ENCODE results near the gene HES3.

Gene HES3

DNA sequence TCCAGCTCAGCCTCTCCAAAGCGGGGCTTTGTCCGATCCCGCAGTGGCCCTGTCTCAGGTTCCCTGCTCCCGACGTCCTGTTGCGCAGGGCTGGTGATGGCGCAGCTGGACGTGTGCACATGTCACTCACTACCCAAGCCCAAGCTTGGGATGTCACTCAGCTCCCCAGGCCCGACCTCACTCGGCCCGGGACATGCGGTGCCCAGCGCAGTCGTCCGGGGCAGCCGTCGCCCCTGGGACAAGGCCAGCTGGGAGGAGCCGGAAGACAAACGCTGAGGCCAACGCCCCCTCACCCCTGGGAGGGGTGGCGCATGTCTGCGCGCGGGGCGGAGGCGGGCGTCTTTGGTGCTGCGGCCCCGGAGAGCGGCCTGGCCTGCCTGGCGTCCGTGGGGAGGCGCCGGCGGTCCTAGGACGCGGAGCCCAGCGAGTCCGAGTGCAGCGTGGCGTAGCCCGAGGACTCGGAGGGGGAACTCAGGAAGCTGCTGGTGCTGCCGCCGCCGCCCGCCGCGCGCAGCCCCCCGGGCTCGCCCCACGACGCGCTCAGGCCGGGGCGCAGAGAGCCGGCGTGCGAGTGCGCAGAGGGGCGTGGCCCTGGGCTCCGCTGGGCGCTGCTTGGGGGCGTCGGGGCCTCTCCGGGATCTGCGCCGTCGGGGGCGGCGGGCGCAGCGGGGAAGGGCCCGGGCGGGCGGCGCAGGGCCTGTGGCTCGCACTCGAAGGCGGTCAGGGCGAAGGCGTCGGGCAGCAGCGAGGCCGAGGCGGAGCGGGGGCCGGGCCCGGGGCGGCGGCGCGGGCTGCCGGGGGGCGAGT is 5.2 kb downstream of the HES3 start:
- H3K4me3 ChIP-seq (ENCODE audit: insufficient read length, low read depth) = no peak overlapping the region
- H3K9me3 ChIP-seq (ENCODE audit: insufficient read depth, low read length) = no peaks in the 10 kb centered on the region
- H3K4me1 ChIP-seq (ENCODE audit: insufficient read depth, insufficient read length) = no peaks in the 10 kb centered on the region

DNA sequence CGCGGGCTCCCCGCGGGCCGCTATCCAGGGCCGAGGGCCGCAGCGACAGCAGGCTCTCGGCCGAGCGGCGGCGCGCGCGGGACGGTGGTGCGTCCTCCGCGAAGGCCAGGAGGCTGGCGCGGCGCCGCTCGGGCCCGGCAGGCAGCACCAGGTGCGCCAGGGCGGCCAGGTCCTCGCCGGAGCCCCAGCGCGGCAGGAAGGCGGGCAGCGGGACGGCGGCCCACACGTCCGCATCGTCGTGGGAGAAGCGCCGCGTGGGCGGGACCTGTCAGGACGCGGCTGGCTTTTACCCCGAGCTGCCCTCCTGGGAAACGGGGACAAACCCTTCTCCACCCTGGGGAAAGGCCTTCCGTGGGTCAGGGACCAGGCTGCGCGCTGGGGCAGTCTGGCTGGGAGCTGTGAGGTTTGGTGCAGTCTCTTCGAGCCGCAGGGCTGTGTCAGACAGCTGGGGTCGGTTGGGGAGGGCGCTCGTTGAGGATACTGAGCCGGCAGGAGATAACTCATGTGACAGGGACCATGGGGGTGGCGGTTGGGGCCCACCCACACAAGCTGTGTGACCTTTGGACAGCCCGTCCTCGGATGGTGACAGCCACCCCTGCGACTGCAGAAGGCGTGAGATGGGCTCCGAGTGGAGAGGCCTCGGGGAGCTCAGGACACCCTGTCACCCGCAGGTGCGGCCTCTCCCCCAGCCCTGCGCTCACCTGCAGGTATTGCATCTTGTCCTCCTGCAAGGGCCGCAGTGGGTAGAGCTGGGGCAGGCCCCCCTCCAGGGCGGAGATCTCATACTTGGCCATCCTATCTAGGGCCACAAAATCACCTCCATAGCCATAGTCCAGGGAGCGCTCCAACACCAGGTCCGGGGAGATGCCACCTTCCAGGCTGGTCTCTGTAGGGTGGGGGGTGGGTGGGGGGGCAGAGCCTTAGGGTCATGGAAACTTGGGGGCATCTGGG is 6.0 kb downstream of the HES3 start:
- no peaks in the 10 kb centered on the region for H3K9me3 ChIP-seq (ENCODE audit: insufficient read depth, low read length)
- no peak overlapping the region for H3K4me3 ChIP-seq (ENCODE audit: insufficient read length, low read depth)
- peaks cover 56% of the 10 kb centered on the region for H3K27me3 ChIP-seq (ENCODE audit: insufficient read depth, insufficient read length)
- H3K36me3 ChIP-seq (ENCODE audit: insufficient read depth, insufficient read length, low read length) = no peaks in the 10 kb centered on the region
- no peaks in the 10 kb centered on the region for H3K4me1 ChIP-seq (ENCODE audit: insufficient read depth, insufficient read length)
- H3K9ac ChIP-seq (ENCODE audit: insufficient read length, low read depth) = no peak overlapping the region
- DNase-seq (ENCODE audit: low read depth, low spot score) = no peak
- TF ChIP-seq SUZ12 (IDR thresholded peaks at IDR 0.05; ENCODE audit: extremely low read depth, insufficient read depth, insufficient read length) = no peak
- no peak for TF ChIP-seq YY1 (IDR thresholded peaks at IDR 0.05; ENCODE audit: insufficient read depth, insufficient read length)
- TF ChIP-seq ZNF274 (IDR thresholded peaks at IDR 0.05; ENCODE audit: low read depth, low read length) = no peak

More for the DNA sequence above, 5.2 kb downstream of the HES3 start:
- no peak overlapping the region for H3K9ac ChIP-seq (ENCODE audit: insufficient read length, low read depth)
- H3K36me3 ChIP-seq (ENCODE audit: insufficient read depth, insufficient read length, low read length) = no peaks in the 10 kb centered on the region
- TF ChIP-seq YY1 (IDR thresholded peaks at IDR 0.05; ENCODE audit: insufficient read depth, insufficient read length) = no peak
- peaks cover 62% of the 10 kb centered on the region for H3K27me3 ChIP-seq (ENCODE audit: insufficient read depth, insufficient read length)
- no peak for DNase-seq (ENCODE audit: low read depth, low spot score)

- Histone ChIP-seq H3K9me3 (ENCODE audit: insufficient read depth, low read length) (no peaks in the 10 kb centered on the region), H3K36me3 (ENCODE audit: insufficient read depth, insufficient read length, low read length) (no peaks in the 10 kb centered on the region), H3K4me3 (ENCODE audit: insufficient read length, low read depth) (no peak overlapping the region), H3K9ac (ENCODE audit: insufficient read length, low read depth) (no peak overlapping the region), H3K4me1 (ENCODE audit: insufficient read depth, insufficient read length) (no peaks in the 10 kb centered on the region), H3K27me3 (ENCODE audit: insufficient read depth, insufficient read length) (peaks cover 55% of the 10 kb centered on the region)
- no peak for TF ChIP-seq SUZ12 (IDR thresholded peaks at IDR 0.05; ENCODE audit: extremely low read depth, insufficient read depth, insufficient read length)
- no peak for DNase-seq (ENCODE audit: low read depth, low spot score)
These were observed 7.3 kb downstream of the HES3 start for GRCh38 chr1:6251233-6251632.

DNA sequence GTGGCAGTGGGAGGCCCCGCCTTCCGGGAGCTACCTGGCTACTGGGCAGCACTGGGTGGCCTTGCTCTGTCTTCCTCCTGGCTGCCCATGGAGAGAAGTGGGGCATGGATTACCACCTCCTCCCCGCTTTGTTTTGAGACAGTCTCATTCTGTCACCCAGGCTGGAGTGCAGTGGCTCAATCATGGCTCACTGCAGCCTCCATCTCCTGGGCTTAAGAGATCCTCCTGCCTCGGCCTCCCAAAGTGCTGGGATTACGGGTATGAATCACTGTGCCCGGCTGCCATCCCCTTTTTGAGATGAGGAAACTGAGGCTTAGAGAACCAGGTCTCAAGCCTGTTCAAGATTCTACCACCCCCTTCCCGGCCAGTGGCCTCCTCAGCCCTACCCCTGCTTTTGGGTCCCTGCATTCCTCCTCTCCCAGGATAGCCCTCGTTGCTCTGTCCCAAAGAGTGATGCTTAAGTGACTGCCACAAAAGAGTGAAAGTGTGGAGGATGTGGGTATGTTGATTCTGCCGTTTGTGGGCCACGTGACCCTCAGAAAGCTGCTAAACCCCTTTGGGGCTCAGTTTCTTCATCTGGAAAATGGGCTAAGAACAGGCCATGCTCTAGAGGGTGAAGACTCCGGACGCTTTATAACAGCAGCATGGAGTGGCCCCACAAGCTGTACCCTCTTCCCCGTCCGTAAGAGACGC is 7.8 kb downstream of the HES3 start:
- Histone ChIP-seq H3K9ac (ENCODE audit: insufficient read length, low read depth) (no peak overlapping the region), H3K36me3 (ENCODE audit: insufficient read depth, insufficient read length, low read length) (no peaks in the 10 kb centered on the region), H3K27me3 (ENCODE audit: insufficient read depth, insufficient read length) (peaks cover 50% of the 10 kb centered on the region), H3K4me3 (ENCODE audit: insufficient read length, low read depth) (no peak overlapping the region), H3K9me3 (ENCODE audit: insufficient read depth, low read length) (no peaks in the 10 kb centered on the region), H3K4me1 (ENCODE audit: insufficient read depth, insufficient read length) (no peaks in the 10 kb centered on the region)
- TF ChIP-seq YY1 (IDR thresholded peaks at IDR 0.05; ENCODE audit: insufficient read depth, insufficient read length) (no peak), SUZ12 (IDR thresholded peaks at IDR 0.05; ENCODE audit: extremely low read depth, insufficient read depth, insufficient read length) (no peak), ZNF274 (IDR thresholded peaks at IDR 0.05; ENCODE audit: low read depth, low read length) (no peak)
- DNase-seq (ENCODE audit: low read depth, low spot score) = no peak

DNA sequence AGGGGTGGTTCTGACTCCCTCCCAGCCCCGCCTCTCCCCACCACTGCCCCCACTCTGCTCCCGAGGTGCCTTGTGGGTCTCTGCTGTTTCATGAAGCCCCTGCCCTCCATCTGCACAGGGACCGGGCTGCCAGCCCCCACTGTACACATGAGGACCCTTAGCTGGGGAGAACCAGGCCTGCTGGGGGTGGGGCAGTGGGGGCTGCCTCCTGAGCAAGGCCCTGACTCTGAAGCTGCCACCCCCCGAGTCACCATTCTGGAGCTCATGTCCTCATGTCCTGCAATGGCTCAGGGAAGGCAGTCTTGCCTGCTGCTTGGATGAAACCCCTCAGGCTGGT is 8.4 kb downstream of the HES3 start:
- no peak for DNase-seq (ENCODE audit: low read depth, low spot score)
- peaks cover 45% of the 10 kb centered on the region for H3K27me3 ChIP-seq (ENCODE audit: insufficient read depth, insufficient read length)
- TF ChIP-seq ZNF274 (IDR thresholded peaks at IDR 0.05; ENCODE audit: low read depth, low read length) (no peak), SUZ12 (IDR thresholded peaks at IDR 0.05; ENCODE audit: extremely low read depth, insufficient read depth, insufficient read length) (no peak), YY1 (IDR thresholded peaks at IDR 0.05; ENCODE audit: insufficient read depth, insufficient read length) (no peak)
- H3K9me3 ChIP-seq (ENCODE audit: insufficient read depth, low read length) = no peaks in the 10 kb centered on the region
- no peak overlapping the region for H3K9ac ChIP-seq (ENCODE audit: insufficient read length, low read depth)
- no peaks in the 10 kb centered on the region for H3K36me3 ChIP-seq (ENCODE audit: insufficient read depth, insufficient read length, low read length)
- no peak overlapping the region for H3K4me3 ChIP-seq (ENCODE audit: insufficient read length, low read depth)
- no peaks in the 10 kb centered on the region for H3K4me1 ChIP-seq (ENCODE audit: insufficient read depth, insufficient read length)

DNA sequence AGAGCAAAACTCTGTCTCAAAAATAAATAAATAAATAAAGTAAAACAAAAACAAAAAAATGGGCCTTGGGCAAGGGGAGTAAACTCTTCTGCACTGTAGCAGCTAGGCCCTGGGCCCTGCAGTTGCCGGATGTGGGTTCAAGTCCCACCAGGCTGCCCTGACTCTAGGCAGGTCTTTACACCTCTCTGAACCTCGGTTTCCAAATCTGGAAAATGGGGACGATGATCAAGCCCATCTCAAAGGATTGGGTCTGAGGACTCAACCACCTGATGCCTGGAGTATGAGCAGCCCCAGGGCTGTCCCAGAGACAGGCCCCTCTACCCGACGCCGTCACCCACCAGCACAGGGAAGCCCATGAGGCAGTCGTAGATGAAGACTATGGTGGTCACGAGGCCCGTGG is 9.4 kb downstream of the HES3 start:
- Histone ChIP-seq H3K9me3 (ENCODE audit: insufficient read depth, low read length) (no peaks in the 10 kb centered on the region), H3K4me3 (ENCODE audit: insufficient read length, low read depth) (no peak overlapping the region), H3K9ac (ENCODE audit: insufficient read length, low read depth) (no peak overlapping the region), H3K27me3 (ENCODE audit: insufficient read depth, insufficient read length) (peaks cover 34% of the 10 kb centered on the region), H3K4me1 (ENCODE audit: insufficient read depth, insufficient read length) (no peaks in the 10 kb centered on the region), H3K36me3 (ENCODE audit: insufficient read depth, insufficient read length, low read length) (no peaks in the 10 kb centered on the region)
- DNase-seq (ENCODE audit: low read depth, low spot score) = no peak
- TF ChIP-seq ZNF274 (IDR thresholded peaks at IDR 0.05; ENCODE audit: low read depth, low read length) = no peak

- Histone ChIP-seq H3K27me3 (ENCODE audit: insufficient read depth, insufficient read length) (peaks cover 30% of the 10 kb centered on the region), H3K9ac (ENCODE audit: insufficient read length, low read depth) (no peak overlapping the region), H3K36me3 (ENCODE audit: insufficient read depth, insufficient read length, low read length) (no peaks in the 10 kb centered on the region), H3K9me3 (ENCODE audit: insufficient read depth, low read length) (no peaks in the 10 kb centered on the region), H3K4me3 (ENCODE audit: insufficient read length, low read depth) (no peak overlapping the region), H3K4me1 (ENCODE audit: insufficient read depth, insufficient read length) (peaks cover under 1% of the 10 kb centered on the region)
- TF ChIP-seq SUZ12 (IDR thresholded peaks at IDR 0.05; ENCODE audit: extremely low read depth, insufficient read depth, insufficient read length) = no peak
- TF ChIP-seq ZNF274 (IDR thresholded peaks at IDR 0.05; ENCODE audit: low read depth, low read length) = no peak
- TF ChIP-seq YY1 (IDR thresholded peaks at IDR 0.05; ENCODE audit: insufficient read depth, insufficient read length) = no peak
- no peak for DNase-seq (ENCODE audit: low read depth, low spot score)
These were observed 10.7 kb downstream of the HES3 start for GRCh38 chr1:6254691-6255090.
